Stomach (tissue), 4 donors: ENCODE results near the gene LEFTY2.

ENCODE experiments used
- POLR2A ChIP-seq, 4 donors: fragments of 450-650 bp; IDR thresholded peaks; one replicate each; pipeline ENCODE4 v1.6.1; 2016; ENCODE audit warnings: antibody characterized with exemption in 4 of 4, control low read depth in 2 of 4, mild to moderate bottlenecking in 1 of 4, moderate library complexity in 1 of 4
- POLR2AphosphoS5 ChIP-seq, 3 donors: sonication (generic); formaldehyde crosslinking; IDR thresholded peaks; one replicate each; pipeline ENCODE4 v1.6.1; 2016; ENCODE audit warnings: antibody characterized with exemption in 3 of 3

- no peak for TF ChIP-seq POLR2A (IDR thresholded peaks at IDR 0.05)
- no peak for TF ChIP-seq POLR2AphosphoS5 (IDR thresholded peaks at IDR 0.05)
Measured at GRCh38 chr1:225940385-225941151, 452 bp downstream of the LEFTY2 start.
